Colonic mucosa (tissue), 4 donors: Measurements from ENCODE around the gene C19orf81. TPM values are rescaled to one million over a fixed set of nuclear protein-coding genes. Genes with fewer than 3 reads are reported as not detected.

Source experiments
- DNase-seq: peaks from one replicate; pipeline ENCODE4 v3.0.0-alpha.2; 2020
- H3K27ac ChIP-seq: fragments of 200-600 bp; one replicate; pipeline ENCODE4 v1.8.0; 2021
- H3K27me3 ChIP-seq: fragments of 200-600 bp; one replicate; pipeline ENCODE4 v1.8.0; 2021
- H3K36me3 ChIP-seq: fragments of 200-600 bp; one replicate; pipeline ENCODE4 v1.8.0; 2021
- H3K4me1 ChIP-seq: fragments of 200-600 bp; one replicate; pipeline ENCODE4 v1.8.0; 2021; ENCODE audit warnings: mild to moderate bottlenecking
- H3K4me3 ChIP-seq: fragments of 200-600 bp; one replicate; pipeline ENCODE4 v1.8.0; 2021
- H3K9ac ChIP-seq, 2 donors: one replicate each; pipeline ENCODE4 v1.7.0; 2013; ENCODE audit warnings: control low read depth in 2 of 2, low read depth in 2 of 2, low read length in 2 of 2
- H3K9me3 ChIP-seq: fragments of 200-600 bp; one replicate; pipeline ENCODE4 v1.8.0; 2021
- CTCF ChIP-seq: fragments of 200-600 bp; IDR thresholded peaks from one replicate; pipeline ENCODE4 v1.8.0; 2022; ENCODE audit warnings: antibody characterized with exemption, mild to moderate bottlenecking
- intact Hi-C: fragments of 100-400 bp; cut with DNase I; formaldehyde crosslinking; loops from one replicate; pipeline ENCODE4 v1.14.1; 2022
- total RNA-seq, 2 donors: library from RNA; stranded (reverse); fragmentation: NEBNext Ultra II Directional in 1 of 2; extraction: Animal tissue kit (Norgen Biotek cat#: 25700) in 1 of 2; gene quantifications; one replicate each; pipeline ENCODE4 v1.2.1, GENCODE V29; 2021
- donor health status: healthy.
- donor health status: DM: no; HTN: no; CAD: no.
- donor health status: DM: no; HTN: no; CAD: no.

Gene C19orf81
- total RNA-seq, 2 donors from 2014 or later = not detected

- H3K9me3 ChIP-seq = no peaks in the 10 kb centered on the region
- intact Hi-C loops = no loop called here
- no peak for DNase-seq
- no peak for TF ChIP-seq CTCF
- H3K4me1 ChIP-seq = no peaks in the 10 kb centered on the region
- H3K27me3 ChIP-seq = peaks cover 8% of the 10 kb centered on the region
- no peaks in the 10 kb centered on the region for H3K36me3 ChIP-seq
- H3K9ac ChIP-seq = no peak overlapping the region
- H3K4me3 ChIP-seq = no peak overlapping the region
- H3K27ac ChIP-seq = no peak overlapping the region
Measured at GRCh38 chr19:50661023-50661422, 11.8 kb downstream of the C19orf81 start.

GRCh38 chr19:50661766-50662650 is 12.8 kb downstream of the C19orf81 start:
- Histone ChIP-seq H3K27ac (no peak overlapping the region), H3K4me1 (no peaks in the 10 kb centered on the region), H3K27me3 (peaks cover 18% of the 10 kb centered on the region), H3K36me3 (no peaks in the 10 kb centered on the region), H3K9ac (no peak overlapping the region), H3K9me3 (no peaks in the 10 kb centered on the region), H3K4me3 (no peak overlapping the region)
- DNase-seq = no peak
- no peak for TF ChIP-seq CTCF
- intact Hi-C loops = no loop called here

- Histone ChIP-seq H3K9me3 (no peaks in the 10 kb centered on the region), H3K4me1 (no peaks in the 10 kb centered on the region), H3K27me3 (peaks cover 27% of the 10 kb centered on the region), H3K27ac (no peak overlapping the region), H3K36me3 (no peaks in the 10 kb centered on the region), H3K4me3 (no peak overlapping the region), H3K9ac (no peak overlapping the region)
- no peak for TF ChIP-seq CTCF
- no peak for DNase-seq
- intact Hi-C loops = no loop called here
Measured at GRCh38 chr19:50662651-50663481, 13.6 kb downstream of the C19orf81 start.

- intact Hi-C loops = no loop called here
Measured at GRCh38 chr19:50663482-50663790, 14.2 kb downstream of the C19orf81 start.

More at GRCh38 chr19:50663482-50663790, 14.2 kb downstream of the C19orf81 start:
- no peak overlapping the region for H3K27ac ChIP-seq
- DNase-seq = no peak
- no peak overlapping the region for H3K9ac ChIP-seq
- peaks cover 33% of the 10 kb centered on the region for H3K27me3 ChIP-seq
- H3K36me3 ChIP-seq = no peaks in the 10 kb centered on the region
- no peaks in the 10 kb centered on the region for H3K4me1 ChIP-seq
- TF ChIP-seq CTCF = no peak
- H3K9me3 ChIP-seq = no peaks in the 10 kb centered on the region
- H3K4me3 ChIP-seq = no peak overlapping the region
